Kidney epithelial cell (primary cell): ENCODE results near the gene BRME1. TPM values are rescaled to one million over a fixed set of nuclear protein-coding genes. Genes with fewer than 3 reads are reported as not detected.

Experiments used
- DNase-seq: peaks from one replicate; pipeline ENCODE4 v3.0.0-alpha.2; 2010; ENCODE audit warnings: low read depth
- H3K27me3 ChIP-seq: 2 replicates; pipeline ENCODE4 v1.6.0; 2011; ENCODE audit warnings: low read length; ENCODE audit not compliant: control insufficient read depth, insufficient read depth
- H3K36me3 ChIP-seq: 2 replicates; pipeline ENCODE4 v1.5.1; 2011; ENCODE audit warnings: low read length; ENCODE audit not compliant: control insufficient read depth, insufficient read depth
- H3K4me3 ChIP-seq: 2 replicates; pipeline ENCODE4 v1.5.1; 2011; ENCODE audit warnings: low read depth, mild to moderate bottlenecking, control low read depth, low read length
- total RNA-seq: library from RNA; depleted of rRNA; stranded (reverse); fragments of >200 nt; gene quantifications from 2 replicates; pipeline ENCODE4 v1.2.3, GENCODE V29; 2015
- TF ChIP-seq, protein P1 (sequence below): IDR thresholded peaks from 2 replicates; pipeline ENCODE4 v1.5.1; 2011; ENCODE audit warnings: mild to moderate bottlenecking, moderate library complexity, low read length, control low read depth, inconsistent platforms; ENCODE audit not compliant: insufficient read depth, poor library complexity, severe bottlenecking

BRME1 gene
- total RNA-seq, 1 donor from 2014 or later, result 2.5 TPM

DNA sequence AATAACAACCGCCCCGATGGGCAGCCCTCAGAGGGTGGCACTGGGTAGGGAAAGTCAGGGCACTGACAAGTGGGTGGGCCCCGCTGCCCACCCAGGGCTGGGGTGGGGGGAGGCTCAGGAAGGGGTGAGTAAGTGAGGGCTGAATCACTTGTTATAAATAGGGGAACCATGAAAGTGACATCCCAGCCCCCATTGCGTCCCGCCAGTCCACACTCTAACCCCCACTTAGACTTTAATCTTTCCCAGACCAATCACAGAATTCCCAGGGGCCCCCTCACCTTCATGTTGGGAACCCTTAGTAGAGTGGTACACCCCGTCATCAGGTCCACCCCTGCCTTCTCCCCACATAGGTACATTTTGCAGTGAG lies 66.0 kb downstream of the BRME1 start:
- Histone ChIP-seq H3K27me3 (no peaks in the 10 kb centered on the region), H3K4me3 (peak overlapping the region; percentile 97), H3K36me3 (peaks cover 2% of the 10 kb centered on the region)
- TF ChIP-seq, protein P1, sequence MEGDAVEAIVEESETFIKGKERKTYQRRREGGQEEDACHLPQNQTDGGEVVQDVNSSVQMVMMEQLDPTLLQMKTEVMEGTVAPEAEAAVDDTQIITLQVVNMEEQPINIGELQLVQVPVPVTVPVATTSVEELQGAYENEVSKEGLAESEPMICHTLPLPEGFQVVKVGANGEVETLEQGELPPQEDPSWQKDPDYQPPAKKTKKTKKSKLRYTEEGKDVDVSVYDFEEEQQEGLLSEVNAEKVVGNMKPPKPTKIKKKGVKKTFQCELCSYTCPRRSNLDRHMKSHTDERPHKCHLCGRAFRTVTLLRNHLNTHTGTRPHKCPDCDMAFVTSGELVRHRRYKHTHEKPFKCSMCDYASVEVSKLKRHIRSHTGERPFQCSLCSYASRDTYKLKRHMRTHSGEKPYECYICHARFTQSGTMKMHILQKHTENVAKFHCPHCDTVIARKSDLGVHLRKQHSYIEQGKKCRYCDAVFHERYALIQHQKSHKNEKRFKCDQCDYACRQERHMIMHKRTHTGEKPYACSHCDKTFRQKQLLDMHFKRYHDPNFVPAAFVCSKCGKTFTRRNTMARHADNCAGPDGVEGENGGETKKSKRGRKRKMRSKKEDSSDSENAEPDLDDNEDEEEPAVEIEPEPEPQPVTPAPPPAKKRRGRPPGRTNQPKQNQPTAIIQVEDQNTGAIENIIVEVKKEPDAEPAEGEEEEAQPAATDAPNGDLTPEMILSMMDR, result no peak
- DNase-seq, result no peak

DNA sequence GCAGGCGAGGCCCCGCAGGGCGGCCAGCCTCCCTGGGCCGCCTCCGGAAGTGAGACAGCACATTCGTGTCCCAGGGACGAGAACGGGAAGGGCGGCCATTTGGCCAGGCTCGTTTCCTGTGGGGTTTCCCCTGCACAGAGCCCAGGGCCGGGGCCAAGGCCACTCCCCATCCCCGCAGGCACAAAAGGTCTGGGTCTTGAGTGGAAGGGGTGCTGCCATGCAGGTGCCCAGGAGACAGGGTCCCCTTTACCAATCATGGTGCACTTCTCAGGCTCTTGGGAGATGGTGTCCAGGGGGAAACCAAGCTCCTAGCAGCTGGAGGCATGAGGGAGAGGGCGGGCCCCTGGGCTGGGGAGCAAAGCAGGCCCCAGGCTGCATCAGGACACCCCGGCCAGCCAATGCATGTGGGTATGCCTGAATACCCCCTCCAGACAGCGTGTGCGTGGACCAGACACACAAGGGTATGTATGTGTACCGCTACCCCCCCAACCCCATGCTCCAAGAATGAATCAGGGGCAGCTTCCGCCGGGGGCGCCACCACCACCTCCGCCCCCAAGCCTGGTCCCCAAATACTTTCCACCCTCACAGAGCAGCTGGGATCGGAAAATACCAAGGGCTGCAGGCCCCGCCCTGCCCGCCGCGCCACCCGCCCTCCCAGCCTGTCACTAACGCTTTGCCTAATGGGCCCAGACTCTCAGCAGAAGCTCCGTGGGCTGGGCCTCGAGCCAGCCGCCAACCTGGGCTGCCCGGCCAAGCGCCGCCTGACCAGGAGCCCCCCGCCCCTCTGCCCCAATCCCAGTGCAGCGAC lies 66.6 kb downstream of the BRME1 start:
- DNase-seq, result no peak
- no peaks in the 10 kb centered on the region for H3K27me3 ChIP-seq
- TF ChIP-seq, protein P1, result no peak
- peak overlapping the region; percentile 97 for H3K4me3 ChIP-seq
- peaks cover 2% of the 10 kb centered on the region for H3K36me3 ChIP-seq

DNA sequence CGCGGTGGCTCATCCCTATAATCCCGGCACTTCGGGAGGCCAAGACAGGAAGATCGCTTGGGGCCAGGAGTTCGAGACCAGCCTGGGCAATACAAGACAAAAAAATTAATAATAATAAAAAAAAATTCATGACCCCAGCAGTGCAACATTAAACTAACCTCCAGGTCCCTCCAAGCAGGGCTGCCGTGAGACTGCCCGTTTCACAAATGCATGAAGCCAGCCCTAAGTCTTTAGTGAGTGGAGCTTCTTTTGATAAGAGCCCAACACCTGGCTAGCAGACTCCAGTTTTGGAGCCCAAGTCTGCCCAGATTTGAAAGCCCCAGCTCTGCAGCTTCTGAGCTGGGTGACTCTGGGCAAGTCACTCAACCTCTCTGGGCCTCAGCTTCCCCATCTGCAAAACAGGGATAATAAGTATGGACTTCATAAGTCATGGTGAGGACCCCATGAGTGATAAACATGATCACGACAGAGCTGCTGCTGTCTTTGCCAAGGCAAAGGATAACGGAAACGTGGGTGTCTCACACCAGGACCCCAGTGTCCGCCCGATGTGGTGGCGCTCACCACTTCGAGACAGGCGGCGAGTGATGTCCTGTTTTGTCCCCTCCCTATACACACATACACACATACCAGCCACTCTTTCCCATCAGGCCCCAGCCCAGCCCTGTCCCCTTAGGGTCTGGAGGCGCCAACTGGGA lies 67.3 kb downstream of the BRME1 start:
- Histone ChIP-seq H3K27me3 (no peaks in the 10 kb centered on the region), H3K36me3 (peaks cover 2% of the 10 kb centered on the region), H3K4me3 (peak overlapping the region; percentile 97)
- TF ChIP-seq, protein P1, result no peak
- DNase-seq, result no peak

DNA sequence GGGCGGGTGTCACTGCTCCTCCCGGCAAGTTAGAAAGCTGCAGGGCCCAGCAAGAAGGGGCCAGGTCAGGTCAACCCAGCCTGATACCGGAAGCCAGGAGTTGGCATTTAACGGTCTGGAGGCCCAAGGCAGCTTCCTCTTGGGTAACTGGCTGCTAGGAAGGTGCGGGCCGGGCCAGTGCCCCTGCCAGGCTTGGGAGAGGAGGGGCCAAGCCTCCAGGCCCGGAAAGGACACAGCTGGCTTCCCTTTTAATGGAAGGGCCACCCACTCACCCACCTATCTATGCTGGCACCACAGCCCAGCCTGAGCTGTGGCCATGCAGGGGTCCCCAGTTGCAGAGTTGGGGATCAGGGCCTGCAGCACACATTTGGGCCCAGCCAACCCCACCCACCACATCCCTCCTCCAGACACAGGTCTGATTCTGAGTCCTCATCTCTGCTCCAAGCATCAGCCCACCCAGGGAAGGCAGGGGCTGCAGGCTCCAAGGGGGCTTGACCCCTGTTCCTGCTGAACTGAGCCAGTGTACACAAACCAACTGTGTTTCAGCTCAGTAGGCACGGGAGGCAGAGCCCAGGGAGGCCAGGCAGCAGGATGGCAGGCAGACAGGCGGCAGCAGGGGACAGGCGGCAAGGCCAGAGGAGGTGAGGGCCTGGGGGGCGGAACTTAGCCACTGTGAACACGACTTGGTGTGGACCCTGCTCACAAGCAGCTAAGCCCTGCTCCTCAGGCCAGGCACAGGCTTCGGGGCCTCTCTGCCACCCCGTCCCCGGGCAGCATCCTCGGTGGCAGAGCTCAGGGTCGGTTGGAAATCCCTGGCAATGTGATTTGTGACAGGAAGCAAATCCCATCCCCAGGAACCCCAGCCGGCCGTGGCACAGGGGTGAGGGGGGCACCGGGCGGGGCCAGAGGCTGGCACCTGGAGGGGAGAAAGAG lies 69.9 kb downstream of the BRME1 start:
- DNase-seq, result no peak
- no peak overlapping the region for H3K4me3 ChIP-seq
- peaks cover 2% of the 10 kb centered on the region for H3K36me3 ChIP-seq
- TF ChIP-seq, protein P1, result no peak
- no peaks in the 10 kb centered on the region for H3K27me3 ChIP-seq

DNA sequence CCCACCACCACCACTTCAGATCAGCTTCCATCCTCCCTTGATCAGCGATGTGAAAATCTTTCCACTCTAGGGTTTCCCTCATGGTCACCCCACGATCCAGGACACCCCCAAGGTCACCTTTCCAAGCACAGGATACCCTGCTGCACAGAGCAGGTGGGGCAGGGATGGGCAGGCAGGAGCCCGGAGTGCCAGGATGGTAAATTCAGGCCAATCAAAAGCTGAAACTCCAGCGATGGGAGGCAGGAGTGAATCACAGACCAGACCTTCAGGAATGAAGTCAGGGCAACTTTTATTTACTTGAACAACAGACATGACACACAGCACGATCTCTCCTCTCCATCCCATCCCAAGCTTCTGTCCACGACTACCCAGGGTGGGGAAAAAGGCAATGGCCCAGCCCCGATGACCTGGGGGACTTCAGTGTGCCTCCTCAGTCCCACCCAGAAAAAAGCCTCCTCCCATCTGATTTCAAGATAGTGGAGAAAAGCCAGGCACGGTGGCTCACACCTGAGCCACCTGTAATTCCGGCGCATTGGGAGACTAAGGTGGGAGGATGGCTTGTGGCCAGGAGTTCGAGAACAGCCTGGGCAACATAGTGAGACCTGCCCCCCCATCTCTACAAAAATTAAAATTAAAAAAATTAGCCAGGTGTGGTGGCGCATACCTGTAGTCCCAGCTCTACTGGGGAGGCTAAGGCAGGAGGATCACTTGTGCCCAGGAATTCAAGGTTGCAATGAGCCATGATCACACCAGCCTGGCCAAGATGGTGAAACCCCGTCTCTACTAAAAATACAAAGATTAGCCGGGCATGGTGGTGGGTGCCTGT lies 71.5 kb downstream of the BRME1 start:
- TF ChIP-seq, protein P1, result no peak
- Histone ChIP-seq H3K36me3 (peaks cover 2% of the 10 kb centered on the region), H3K27me3 (no peaks in the 10 kb centered on the region), H3K4me3 (no peak overlapping the region)
- DNase-seq, result no peak
